NCI-H146 treated with DMSO at 0.1 percent for 48 hours (cell line): Measurements from ENCODE around the gene PNPLA4.

ENCODE experiments used
- DNase-seq: peaks from one replicate; lab custom pipeline; 2025; ENCODE audit not compliant: unreplicated experiment; lab: John Stamatoyannopoulos, UW

Gene PNPLA4

GRCh38 chrX:7872042-7872441 lies 55.2 kb downstream of the PNPLA4 start:
- DNase-seq, result no peak

- DNase-seq, result no peak
Observed at GRCh38 chrX:7852166-7852565, 75.0 kb downstream of the PNPLA4 start.
